ENCODE results near the gene TNS2.
A peak's percentile ranks its signal among the peaks of the same experiment; 100 is the strongest.
"Not testable (repeated sequence)": the region's sequence is repeated elsewhere in the genome, so short reads cannot be mapped to it uniquely, and the experiment has no call there.

Gene TNS2, protein sequence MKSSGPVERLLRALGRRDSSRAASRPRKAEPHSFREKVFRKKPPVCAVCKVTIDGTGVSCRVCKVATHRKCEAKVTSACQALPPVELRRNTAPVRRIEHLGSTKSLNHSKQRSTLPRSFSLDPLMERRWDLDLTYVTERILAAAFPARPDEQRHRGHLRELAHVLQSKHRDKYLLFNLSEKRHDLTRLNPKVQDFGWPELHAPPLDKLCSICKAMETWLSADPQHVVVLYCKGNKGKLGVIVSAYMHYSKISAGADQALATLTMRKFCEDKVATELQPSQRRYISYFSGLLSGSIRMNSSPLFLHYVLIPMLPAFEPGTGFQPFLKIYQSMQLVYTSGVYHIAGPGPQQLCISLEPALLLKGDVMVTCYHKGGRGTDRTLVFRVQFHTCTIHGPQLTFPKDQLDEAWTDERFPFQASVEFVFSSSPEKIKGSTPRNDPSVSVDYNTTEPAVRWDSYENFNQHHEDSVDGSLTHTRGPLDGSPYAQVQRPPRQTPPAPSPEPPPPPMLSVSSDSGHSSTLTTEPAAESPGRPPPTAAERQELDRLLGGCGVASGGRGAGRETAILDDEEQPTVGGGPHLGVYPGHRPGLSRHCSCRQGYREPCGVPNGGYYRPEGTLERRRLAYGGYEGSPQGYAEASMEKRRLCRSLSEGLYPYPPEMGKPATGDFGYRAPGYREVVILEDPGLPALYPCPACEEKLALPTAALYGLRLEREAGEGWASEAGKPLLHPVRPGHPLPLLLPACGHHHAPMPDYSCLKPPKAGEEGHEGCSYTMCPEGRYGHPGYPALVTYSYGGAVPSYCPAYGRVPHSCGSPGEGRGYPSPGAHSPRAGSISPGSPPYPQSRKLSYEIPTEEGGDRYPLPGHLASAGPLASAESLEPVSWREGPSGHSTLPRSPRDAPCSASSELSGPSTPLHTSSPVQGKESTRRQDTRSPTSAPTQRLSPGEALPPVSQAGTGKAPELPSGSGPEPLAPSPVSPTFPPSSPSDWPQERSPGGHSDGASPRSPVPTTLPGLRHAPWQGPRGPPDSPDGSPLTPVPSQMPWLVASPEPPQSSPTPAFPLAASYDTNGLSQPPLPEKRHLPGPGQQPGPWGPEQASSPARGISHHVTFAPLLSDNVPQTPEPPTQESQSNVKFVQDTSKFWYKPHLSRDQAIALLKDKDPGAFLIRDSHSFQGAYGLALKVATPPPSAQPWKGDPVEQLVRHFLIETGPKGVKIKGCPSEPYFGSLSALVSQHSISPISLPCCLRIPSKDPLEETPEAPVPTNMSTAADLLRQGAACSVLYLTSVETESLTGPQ (N-terminal part only)

GRCh38 chr12:53049571-53050318 is at the start of gene TNS2:
TSS of gene TNS2 (plus strand) at chr12:53050065. CDS start at chr12:53050186, 121 bp downstream.
- no peak for DNase-seq

GRCh38 chr12:53004178-53004577 is 45.7 kb upstream of the TNS2 start:
- DNase-seq, result no peak

DNA sequence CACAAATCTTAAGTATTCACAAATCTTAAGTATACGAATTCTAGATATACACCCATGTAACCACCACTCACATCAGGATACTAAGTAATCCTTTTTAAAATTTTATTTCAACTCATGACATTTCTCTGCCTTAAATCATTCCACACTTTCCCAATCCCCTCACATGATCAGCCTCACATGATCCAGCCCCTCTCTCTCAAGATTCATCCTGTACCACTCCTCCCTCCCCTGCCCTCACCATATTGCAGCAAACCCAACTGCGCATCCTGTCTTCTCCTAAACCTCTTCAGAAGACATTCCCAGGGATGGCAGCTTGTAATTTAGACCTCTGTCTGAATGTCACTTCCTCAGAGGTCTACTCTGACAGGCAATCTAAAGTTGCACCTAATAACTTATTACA is 45.3 kb upstream of the TNS2 start:
- DNase-seq, result no peak

DNA sequence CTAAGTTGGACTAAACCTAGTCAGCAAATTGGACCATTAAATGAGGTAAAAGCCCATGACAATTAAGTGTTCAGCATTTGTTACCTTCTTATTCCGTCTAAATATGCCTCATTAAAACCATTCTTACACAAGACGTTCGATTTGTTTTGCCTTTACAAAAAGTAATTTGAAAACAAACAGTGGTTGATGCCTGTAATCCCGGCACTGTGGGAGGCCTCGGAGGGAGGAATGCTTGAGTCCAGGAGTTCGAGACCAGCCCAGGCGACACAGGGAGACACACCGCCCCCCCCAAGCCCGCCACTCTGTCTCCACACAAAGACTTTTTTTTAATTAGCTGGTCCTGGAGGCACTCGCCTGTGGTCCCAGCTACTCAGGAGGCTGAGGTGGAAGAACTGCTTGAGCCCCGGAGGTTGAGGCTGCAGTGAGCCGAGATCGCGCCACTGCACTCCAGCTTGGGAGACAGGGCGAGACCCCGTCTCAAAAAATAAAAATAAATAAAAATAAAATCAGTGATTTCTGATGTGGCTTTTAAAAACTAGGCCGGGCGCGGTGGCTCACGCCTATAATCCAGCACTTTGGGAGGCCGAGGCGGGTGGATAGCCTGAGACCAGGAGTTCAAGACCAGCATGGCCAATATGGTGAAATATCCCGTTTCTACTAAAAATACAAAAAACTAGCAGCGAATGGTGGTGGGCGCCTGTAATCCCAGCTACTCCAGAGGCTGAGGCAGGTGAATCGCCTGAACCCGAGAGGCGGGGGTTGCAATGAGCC is 44.5 kb upstream of the TNS2 start:
- DNase-seq, result no peak

GRCh38 chr12:53005986-53006809 is 43.7 kb upstream of the TNS2 start, which contains the start of gene EIF4B:
TSS of gene EIF4B (plus strand) at chr12:53006456. CDS start at chr12:53006484, 28 bp downstream.
- DNase-seq, result peak; percentile 97

DNA sequence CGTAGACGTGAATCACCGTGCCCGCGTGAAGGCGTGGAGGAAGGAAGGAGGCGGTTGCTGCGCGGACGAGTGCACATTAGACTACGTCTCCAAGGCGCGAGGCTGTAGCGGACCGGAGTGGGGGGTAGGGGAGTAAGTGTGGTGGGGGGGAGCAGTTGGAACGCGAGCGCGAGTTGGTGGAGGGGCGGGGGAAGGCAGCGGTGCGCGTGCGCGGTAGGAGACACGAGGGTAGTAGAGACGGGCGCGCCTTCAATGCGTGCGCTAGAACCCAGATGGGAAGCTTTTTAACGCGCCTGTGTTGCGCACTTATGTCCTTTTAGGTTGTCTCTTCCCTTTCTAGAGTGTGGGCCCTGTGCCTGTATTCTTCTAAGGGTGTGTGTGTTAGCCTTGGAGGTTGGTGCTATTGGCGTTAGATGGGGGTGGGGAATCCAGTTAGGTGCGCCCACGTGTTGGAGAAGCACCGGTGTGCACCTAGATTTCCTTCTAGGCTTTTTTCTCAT is 43.0 kb upstream of the TNS2 start:
- peak; percentile 36 for DNase-seq

- DNase-seq, result no peak
Observed at GRCh38 chr12:53007343-53007742, 42.5 kb upstream of the TNS2 start.

DNA sequence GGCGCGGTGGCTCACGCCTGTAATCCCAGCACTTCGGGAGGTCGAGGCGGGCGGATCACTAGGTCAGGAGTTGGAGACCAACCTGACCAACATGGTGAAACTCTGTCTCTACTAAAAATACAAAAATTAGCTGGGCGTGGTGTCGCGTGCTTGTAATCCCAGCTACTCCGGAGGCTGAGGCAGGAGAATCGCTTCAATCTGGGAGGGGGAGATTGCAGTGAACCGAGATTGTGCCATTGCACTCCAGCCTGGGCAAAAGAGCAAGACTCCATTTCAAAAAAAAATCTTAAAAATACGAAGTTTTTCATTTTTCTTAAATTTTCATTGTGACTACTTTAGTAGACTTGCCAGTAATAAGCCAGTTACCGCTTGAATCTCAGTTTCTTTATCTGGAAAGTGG is 41.1 kb upstream of the TNS2 start:
- DNase-seq, result not testable (repeated sequence)

GRCh38 chr12:53010955-53011354 is 38.9 kb upstream of the TNS2 start:
- DNase-seq, result no peak

DNA sequence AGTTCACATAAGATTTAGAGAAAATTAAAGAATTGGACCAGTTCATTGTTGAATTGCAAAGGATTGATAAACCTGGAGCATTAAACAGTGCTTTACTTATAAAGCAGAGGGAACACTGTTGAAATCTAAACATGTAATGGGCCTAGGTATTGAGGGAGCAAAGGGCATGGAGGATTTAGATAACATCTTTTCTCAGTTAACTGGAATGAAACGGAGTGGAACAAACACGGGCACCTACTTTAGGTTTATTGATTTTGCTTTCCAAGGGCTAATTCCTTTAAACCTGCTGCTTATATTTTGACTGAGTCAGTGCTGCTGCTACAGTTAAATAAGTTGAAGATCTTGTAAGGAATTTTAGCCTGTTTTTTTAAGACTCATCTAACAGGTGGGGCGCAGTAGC is 38.0 kb upstream of the TNS2 start:
- no peak for DNase-seq

- DNase-seq, result no peak
Observed at GRCh38 chr12:53012928-53013327, 36.9 kb upstream of the TNS2 start.

DNA sequence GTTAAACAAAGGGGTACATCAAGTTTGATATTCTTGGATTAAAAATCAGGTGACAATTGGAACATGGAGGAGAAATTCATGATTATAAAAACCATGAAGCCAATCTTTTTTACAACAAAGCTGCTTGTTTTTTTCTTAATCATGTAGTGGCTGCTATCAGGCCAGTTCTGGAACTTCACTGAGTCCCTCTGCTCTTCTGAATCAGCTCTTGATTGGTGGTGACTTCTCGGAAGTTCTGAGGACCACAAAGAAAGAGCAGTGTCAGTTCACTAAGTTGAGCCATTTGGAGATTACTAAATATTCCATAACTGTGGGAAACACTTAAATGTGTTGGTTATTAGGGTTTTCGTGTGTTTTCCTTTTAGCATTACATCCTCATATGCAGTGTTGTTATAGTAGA is 35.2 kb upstream of the TNS2 start:
- DNase-seq, result no peak

DNA sequence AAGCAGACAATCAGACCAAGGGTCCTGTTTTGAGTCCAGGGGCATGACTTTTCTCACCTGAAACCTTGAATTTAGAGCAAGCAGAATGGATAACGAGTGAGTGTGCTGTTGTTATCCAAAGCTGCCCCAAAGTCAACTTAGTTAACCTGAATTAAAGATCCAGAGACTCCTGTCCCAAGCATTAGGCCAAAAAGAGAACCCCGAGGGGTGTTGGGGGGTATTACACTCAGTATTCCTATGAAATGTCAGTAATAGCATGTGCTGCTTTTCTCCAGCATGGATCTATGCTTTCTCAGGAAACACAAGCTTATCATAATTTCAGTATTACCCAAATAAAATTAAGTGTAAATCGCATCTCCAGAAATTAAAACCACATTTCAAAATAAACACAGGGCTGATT is 24.6 kb upstream of the TNS2 start:
- DNase-seq, result no peak

GRCh38 chr12:53027014-53027413 is 22.9 kb upstream of the TNS2 start:
- not testable (repeated sequence) for DNase-seq

DNA sequence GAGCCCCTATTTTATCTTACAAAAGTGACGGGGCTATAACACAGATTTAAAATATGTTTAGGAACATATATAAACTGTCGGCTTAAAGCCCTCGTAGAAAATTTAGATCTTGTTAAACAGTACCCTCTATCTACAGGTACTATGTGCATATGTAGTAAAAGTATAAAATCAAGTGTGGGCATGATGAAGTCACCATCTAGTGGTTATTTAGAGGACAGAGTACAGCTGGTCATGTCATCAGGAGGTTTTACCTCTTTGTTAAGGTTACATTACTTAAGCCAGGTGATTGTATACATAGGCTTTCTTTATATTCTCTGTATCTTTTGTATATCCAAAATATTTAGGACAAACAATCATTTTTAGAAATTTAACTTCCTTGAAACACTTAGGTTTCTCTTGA is 18.2 kb upstream of the TNS2 start:
- DNase-seq, result no peak

DNA sequence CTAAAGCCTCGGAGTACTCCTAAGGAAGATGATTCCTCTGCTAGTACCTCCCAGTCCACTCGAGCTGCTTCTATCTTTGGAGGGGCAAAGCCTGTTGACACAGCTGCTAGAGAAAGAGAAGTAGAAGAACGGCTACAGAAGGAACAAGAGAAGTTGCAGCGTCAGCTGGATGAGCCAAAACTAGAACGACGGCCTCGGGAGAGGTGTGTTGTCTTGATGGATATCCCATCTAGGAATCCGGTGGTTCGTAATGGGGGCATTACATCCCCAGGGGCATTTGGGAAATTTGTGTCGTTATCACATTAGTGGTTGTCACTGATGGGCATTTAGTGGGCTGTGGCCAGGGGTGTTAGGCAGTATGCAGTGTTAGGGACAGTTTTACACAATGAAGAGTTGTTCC is 16.0 kb upstream of the TNS2 start:
- not testable (repeated sequence) for DNase-seq

- DNase-seq, result no peak
Observed at GRCh38 chr12:53034459-53034858, 15.4 kb upstream of the TNS2 start.

GRCh38 chr12:53036802-53037201 is 13.1 kb upstream of the TNS2 start:
- no peak for DNase-seq

DNA sequence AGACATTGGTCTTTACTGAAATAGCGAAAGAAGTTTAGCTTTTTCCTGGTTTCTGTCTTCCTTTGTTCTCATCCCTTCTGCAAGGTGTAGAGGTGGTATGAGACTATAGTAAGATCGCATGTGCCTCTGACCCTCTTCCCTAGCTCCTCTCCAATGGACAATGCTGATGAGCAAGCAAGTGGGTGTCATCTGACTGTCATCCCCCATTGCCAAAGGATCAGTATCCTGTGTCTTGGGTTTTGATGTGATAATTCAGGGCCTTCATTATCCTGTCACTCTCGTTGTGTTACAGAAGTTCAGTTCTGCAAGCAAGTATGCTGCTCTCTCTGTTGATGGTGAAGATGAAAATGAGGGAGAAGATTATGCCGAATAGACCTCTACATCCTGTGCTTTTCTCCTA is 10.0 kb upstream of the TNS2 start:
- DNase-seq, result no peak
